NT2/D1 (cell line): Measurements from ENCODE around the gene PHF13.
"Not testable (repeated sequence)": the region's sequence is repeated elsewhere in the genome, so short reads cannot be mapped to it uniquely, and the experiment has no call there.

ENCODE experiments used
- DNase-seq: peaks from one replicate; pipeline ENCODE4 v3.0.0-alpha.2; 2011; ENCODE audit warnings: low read depth, low spot score
- H3K27me3 ChIP-seq: 2 replicates; pipeline ENCODE4 v1.6.0; 2011; ENCODE audit warnings: mild to moderate bottlenecking; ENCODE audit not compliant: insufficient read length, insufficient read depth
- H3K36me3 ChIP-seq: 2 replicates; pipeline ENCODE4 v1.6.1; 2011; ENCODE audit warnings: mild to moderate bottlenecking, low read length, mixed read lengths; ENCODE audit not compliant: insufficient read depth, insufficient read length
- H3K4me1 ChIP-seq: 2 replicates; pipeline ENCODE4 v1.5.1; 2011; ENCODE audit not compliant: insufficient read depth, insufficient read length
- H3K4me3 ChIP-seq: 2 replicates; pipeline ENCODE4 v1.5.1; 2011; ENCODE audit warnings: low read depth; ENCODE audit not compliant: insufficient read length
- H3K9ac ChIP-seq: 2 replicates; pipeline ENCODE4 v1.6.0; 2011; ENCODE audit warnings: low read depth; ENCODE audit not compliant: insufficient read length
- H3K9me3 ChIP-seq: 2 replicates; pipeline ENCODE4 v1.5.1; 2011; ENCODE audit warnings: mild to moderate bottlenecking, low read length; ENCODE audit not compliant: insufficient read depth
- SUZ12 ChIP-seq: IDR thresholded peaks from 2 replicates; pipeline ENCODE4 v1.6.1; 2011; ENCODE audit not compliant: insufficient read length, insufficient read depth; ENCODE audit errors: extremely low read depth
- YY1 ChIP-seq: IDR thresholded peaks from 2 replicates; pipeline ENCODE4 v1.6.1; 2011; ENCODE audit not compliant: insufficient read length, insufficient read depth
- ZNF274 ChIP-seq: IDR thresholded peaks from 2 replicates; pipeline ENCODE4 v1.6.1; 2011; ENCODE audit warnings: mild to moderate bottlenecking, low read depth, low read length

Gene PHF13

DNA sequence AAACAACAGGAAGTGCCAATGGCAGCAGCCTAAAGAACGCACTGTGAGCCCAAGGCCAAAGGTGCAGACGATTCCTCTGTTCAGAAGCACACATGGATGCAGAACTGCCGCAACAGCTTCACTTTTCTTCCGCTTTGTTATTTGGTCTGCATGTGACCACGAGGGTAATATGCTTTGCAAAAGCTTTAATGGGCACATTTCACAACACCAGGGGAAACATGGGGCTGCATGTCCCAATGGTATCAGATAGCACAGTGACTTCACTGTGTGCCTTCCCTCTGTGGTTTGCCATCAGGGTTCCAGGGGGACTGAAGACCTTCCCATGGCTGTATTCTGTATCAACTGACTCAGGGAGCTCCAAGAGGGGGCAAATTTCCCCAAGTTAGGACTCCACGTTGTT, 39.5 kb downstream of the PHF13 start:
- H3K9me3 ChIP-seq, result no peaks in the 10 kb centered on the region
- H3K9ac ChIP-seq, result no peak overlapping the region
- TF ChIP-seq SUZ12 (no peak), ZNF274 (no peak), YY1 (no peak)
- peaks cover 53% of the 10 kb centered on the region for H3K36me3 ChIP-seq
- no peaks in the 10 kb centered on the region for H3K27me3 ChIP-seq
- no peak for DNase-seq
- no peaks in the 10 kb centered on the region for H3K4me1 ChIP-seq
- no peak overlapping the region for H3K4me3 ChIP-seq

DNA sequence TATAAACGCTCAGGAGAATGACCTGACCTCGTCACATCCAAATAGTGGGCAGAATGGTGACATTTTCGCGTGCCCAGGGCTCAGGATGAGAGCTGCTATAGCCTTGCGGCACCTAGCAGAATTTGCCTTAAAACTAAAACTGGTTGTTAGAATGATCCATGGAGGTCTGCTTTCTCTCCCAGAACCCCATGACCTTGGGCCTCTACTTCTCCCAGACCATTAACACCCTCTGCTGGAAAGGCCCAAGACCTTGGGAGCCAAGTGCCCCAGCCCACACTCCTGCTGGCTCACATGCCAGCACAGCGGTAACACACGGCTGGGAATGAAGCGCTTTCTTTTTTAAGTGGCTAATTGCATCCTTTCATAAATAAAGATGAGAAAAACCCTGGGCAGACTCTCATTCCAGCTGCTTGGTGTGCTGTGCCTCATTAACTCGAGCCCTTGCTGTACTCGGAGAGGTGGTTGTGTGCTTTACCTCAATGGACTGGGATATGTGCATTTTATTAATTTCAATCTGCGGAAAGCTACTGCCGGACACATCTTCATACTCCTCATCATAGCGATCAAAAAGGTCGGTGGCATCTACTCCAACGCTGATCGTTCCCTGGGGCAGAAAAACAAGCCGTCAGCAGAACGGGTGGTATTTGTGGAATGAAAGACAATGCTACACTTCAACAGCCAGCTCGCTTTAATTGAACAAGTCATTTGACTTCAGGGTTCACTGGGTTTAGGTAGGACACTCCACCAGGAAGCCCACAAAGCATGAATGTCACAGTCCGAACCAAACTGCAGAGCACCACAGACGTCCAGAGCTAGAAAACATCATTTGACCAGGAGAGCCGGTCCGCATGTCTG, 40.1 kb downstream of the PHF13 start:
- Histone ChIP-seq H3K4me3 (no peak overlapping the region), H3K36me3 (peaks cover 53% of the 10 kb centered on the region), H3K27me3 (no peaks in the 10 kb centered on the region), H3K4me1 (no peaks in the 10 kb centered on the region), H3K9ac (no peak overlapping the region), H3K9me3 (no peaks in the 10 kb centered on the region)
- TF ChIP-seq SUZ12, result no peak
- TF ChIP-seq YY1, result no peak
- TF ChIP-seq ZNF274, result no peak
- no peak for DNase-seq

GRCh38 chr1:6657138-6657537, 43.6 kb downstream of the PHF13 start:
- TF ChIP-seq SUZ12 (no peak), YY1 (no peak)
- H3K9ac ChIP-seq, result no peak overlapping the region
- no peaks in the 10 kb centered on the region for H3K9me3 ChIP-seq
- no peak overlapping the region for H3K4me3 ChIP-seq
- peaks cover 39% of the 10 kb centered on the region for H3K36me3 ChIP-seq
- DNase-seq, result no peak
- H3K4me1 ChIP-seq, result no peaks in the 10 kb centered on the region
- H3K27me3 ChIP-seq, result no peaks in the 10 kb centered on the region

GRCh38 chr1:6658359-6659060, 45.0 kb downstream of the PHF13 start:
- TF ChIP-seq ZNF274 (no peak), SUZ12 (no peak), YY1 (no peak)
- no peak for DNase-seq
- peaks cover 41% of the 10 kb centered on the region for H3K36me3 ChIP-seq

GRCh38 chr1:6660415-6661049, 47.0 kb downstream of the PHF13 start:
- peaks cover 44% of the 10 kb centered on the region for H3K36me3 ChIP-seq
- peaks cover 11% of the 10 kb centered on the region; the same call in 1 of the 2 replicates for H3K9me3 ChIP-seq
- no peaks in the 10 kb centered on the region for H3K27me3 ChIP-seq
- DNase-seq, result no peak
- H3K4me3 ChIP-seq, result no peak overlapping the region
- TF ChIP-seq SUZ12 (no peak), ZNF274 (no peak), YY1 (no peak)
- H3K9ac ChIP-seq, result no peak overlapping the region
- H3K4me1 ChIP-seq, result no peaks in the 10 kb centered on the region

More at GRCh38 chr1:6658359-6659060, 45.0 kb downstream of the PHF13 start:
- no peaks in the 10 kb centered on the region for H3K4me1 ChIP-seq
- peaks cover 10% of the 10 kb centered on the region; the same call in 1 of the 2 replicates for H3K9me3 ChIP-seq
- H3K4me3 ChIP-seq, result no peak overlapping the region
- H3K27me3 ChIP-seq, result no peaks in the 10 kb centered on the region
- H3K9ac ChIP-seq, result no peak overlapping the region

DNA sequence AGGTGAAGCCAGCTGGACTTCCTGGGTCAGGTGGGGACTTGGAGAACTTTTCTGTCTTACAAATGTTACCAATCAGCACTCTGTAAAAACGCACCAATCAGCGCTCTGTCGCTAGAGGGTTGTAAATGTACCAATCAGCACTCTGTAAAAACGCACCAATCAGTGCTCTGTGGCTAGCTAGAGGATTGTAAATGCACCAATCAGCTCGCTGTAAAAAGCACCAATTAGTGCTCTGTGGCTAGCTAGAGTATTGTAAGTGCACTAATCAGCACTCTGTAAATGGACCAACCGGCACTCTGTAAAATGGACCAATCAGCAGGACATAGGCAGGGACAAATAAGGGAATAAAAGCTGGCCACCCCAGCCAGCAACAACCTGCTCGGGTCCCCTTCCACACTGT, 48.9 kb downstream of the PHF13 start:
- DNase-seq, H3K9ac ChIP-seq, H3K4me3 ChIP-seq, H3K27me3 ChIP-seq, H3K4me1 ChIP-seq: not testable (repeated sequence)
- H3K36me3 ChIP-seq, result peaks cover 57% of the 10 kb centered on the region
- peaks cover 11% of the 10 kb centered on the region; the same call in 1 of the 2 replicates for H3K9me3 ChIP-seq

- H3K36me3 ChIP-seq, result peaks cover 49% of the 10 kb centered on the region
- peaks cover 11% of the 10 kb centered on the region; the same call in 1 of the 2 replicates for H3K9me3 ChIP-seq
- H3K9ac ChIP-seq, result no peak overlapping the region
- DNase-seq, result no peak
- H3K4me1 ChIP-seq, result no peaks in the 10 kb centered on the region
- TF ChIP-seq SUZ12 (no peak), YY1 (no peak), ZNF274 (no peak)
- H3K4me3 ChIP-seq, result no peak overlapping the region
- no peaks in the 10 kb centered on the region for H3K27me3 ChIP-seq
Observed at GRCh38 chr1:6666696-6667095, 53.2 kb downstream of the PHF13 start.
